Tibial nerve (tissue), 4 donors: Measurements from ENCODE around the gene HKDC1. TPM values are rescaled to one million over a fixed set of nuclear protein-coding genes. Genes with fewer than 3 reads are reported as not detected.

Source experiments
- DNase-seq, 2 donors: peaks; one replicate each; pipeline ENCODE4 v3.0.0-alpha.2; 2019; ENCODE audit warnings: low spot score in 2 of 2
- H3K27ac ChIP-seq, 4 donors: fragments of 200-600 bp; sonication (generic) in 3 of 4; one replicate each; pipeline ENCODE4 v1.5.1; 2017 to 2019; ENCODE audit warnings: mild to moderate bottlenecking in 1 of 4
- H3K27me3 ChIP-seq, 2 donors: fragments of 200-600 bp; sonication (generic) in 1 of 2; one replicate each; pipeline versions ENCODE4 v1.5.1 to v1.6.0; 2017 to 2019
- H3K36me3 ChIP-seq, 3 donors: fragments of 200-600 bp; sonication (generic); one replicate each; pipeline ENCODE4 v1.5.1; 2018 to 2019
- H3K4me1 ChIP-seq, 4 donors: fragments of 200-600 bp; sonication (generic) in 3 of 4; one replicate each; pipeline ENCODE4 v1.5.1; 2017 to 2019
- H3K4me3 ChIP-seq, 4 donors: fragments of 200-600 bp; sonication (generic) in 3 of 4; one replicate each; pipeline ENCODE4 v1.5.1; 2017 to 2019; ENCODE audit warnings: mild to moderate bottlenecking in 1 of 4, moderate library complexity in 1 of 4
- H3K9me3 ChIP-seq, 4 donors: fragments of 200-600 bp; sonication (generic) in 3 of 4; one replicate each; pipeline ENCODE4 v1.5.1; 2017 to 2019
- CTCF ChIP-seq, 5 experiments: fragments of 200-600 bp in 3 of 5; fragments of 450-650 bp in 2 of 5; sonication (generic) in 3 of 5; IDR thresholded peaks; one replicate each; pipeline ENCODE4 v1.5.1; 2016 to 2019; ENCODE audit warnings: antibody characterized with exemption in 5 of 5, mild to moderate bottlenecking in 3 of 5, moderate library complexity in 2 of 5
- EP300 ChIP-seq, 2 donors: sonication (generic); formaldehyde crosslinking; IDR thresholded peaks; one replicate each; pipeline ENCODE4 v1.6.1; 2017; ENCODE audit warnings: antibody characterized with exemption in 2 of 2, mild to moderate bottlenecking in 1 of 2
- POLR2A ChIP-seq, 2 donors: fragments of 450-650 bp; IDR thresholded peaks; one replicate each; pipeline ENCODE4 v1.6.1; 2017; ENCODE audit warnings: antibody characterized with exemption in 2 of 2, mild to moderate bottlenecking in 2 of 2, moderate library complexity in 2 of 2
- WGBS, 2 donors: methylation state at CpG; one replicate each; pipeline ENCODE4 v1.1.5; 2018; 5-methylcytosine and 5-hydroxymethylcytosine counted together
- total RNA-seq, 4 donors: library from RNA; depleted of rRNA; stranded (reverse); fragments of >200 nt; gene quantifications; one replicate each; pipeline ENCODE4 v1.1.0, GENCODE V29; 2016

HKDC1 gene
- total RNA-seq, 4 donors from 2014 or later, result 4.8 to 11.1 (median 5.5) TPM

GRCh38 chr10:69285699-69286098 lies 65.6 kb downstream of the HKDC1 start:
- no peak overlapping the region for H3K27ac ChIP-seq
- no peaks in the 10 kb centered on the region for H3K36me3 ChIP-seq
- 57 to 61% methylated on average over 4 of the region's 4 CpGs for WGBS, 2 donors
- H3K9me3 ChIP-seq, result no peaks in the 10 kb centered on the region
- no peaks in the 10 kb centered on the region for H3K4me1 ChIP-seq
- no peak for TF ChIP-seq EP300 (IDR thresholded peaks at IDR 0.05)
- no peak for TF ChIP-seq CTCF (IDR thresholded peaks at IDR 0.05)
- TF ChIP-seq POLR2A (IDR thresholded peaks at IDR 0.05), result no peak
- DNase-seq, result no peak
- no peak overlapping the region for H3K4me3 ChIP-seq
- H3K27me3 ChIP-seq, result no peaks in the 10 kb centered on the region

GRCh38 chr10:69287181-69287580 lies 67.0 kb downstream of the HKDC1 start:
- H3K27me3 ChIP-seq, result no peaks in the 10 kb centered on the region
- no peaks in the 10 kb centered on the region for H3K4me1 ChIP-seq
- 84 to 90% methylated on average over 4 of the region's 4 CpGs for WGBS, 2 donors
- H3K9me3 ChIP-seq, result no peaks in the 10 kb centered on the region
- no peak for TF ChIP-seq POLR2A (IDR thresholded peaks at IDR 0.05)
- H3K4me3 ChIP-seq, result no peak overlapping the region
- no peaks in the 10 kb centered on the region for H3K36me3 ChIP-seq
- no peak overlapping the region for H3K27ac ChIP-seq
- no peak for DNase-seq

GRCh38 chr10:69290993-69291392 lies 70.9 kb downstream of the HKDC1 start:
- H3K4me1 ChIP-seq, result no peaks in the 10 kb centered on the region
- no peaks in the 10 kb centered on the region for H3K27me3 ChIP-seq

GRCh38 chr10:69292459-69292858 lies 72.3 kb downstream of the HKDC1 start:
- 45 to 73% methylated on average over 3 of the region's 3 CpGs for WGBS, 2 donors
- no peak for TF ChIP-seq EP300 (IDR thresholded peaks at IDR 0.05)
- no peak for DNase-seq

More at GRCh38 chr10:69290993-69291392, 70.9 kb downstream of the HKDC1 start:
- Histone ChIP-seq H3K9me3 (no peaks in the 10 kb centered on the region), H3K36me3 (no peaks in the 10 kb centered on the region), H3K4me3 (no peak overlapping the region), H3K27ac (no peak overlapping the region)
- no peak for TF ChIP-seq CTCF (IDR thresholded peaks at IDR 0.05)
- WGBS, 2 donors, result 84 to 87% methylated on average over 4 of the region's 4 CpGs
- DNase-seq, result no peak

GRCh38 chr10:69295027-69295636 lies 75.0 kb downstream of the HKDC1 start:
- H3K27me3 ChIP-seq, result no peaks in the 10 kb centered on the region
- H3K4me3 ChIP-seq, result no peak overlapping the region
- DNase-seq, result no peak
- H3K27ac ChIP-seq, result no peak overlapping the region
- H3K4me1 ChIP-seq, result no peaks in the 10 kb centered on the region
- no peaks in the 10 kb centered on the region for H3K9me3 ChIP-seq
- TF ChIP-seq POLR2A (IDR thresholded peaks at IDR 0.05), result no peak
- WGBS, 2 donors, result 79 to 89% methylated on average over 11 of the region's 11 CpGs
- H3K36me3 ChIP-seq, result no peaks in the 10 kb centered on the region

More at GRCh38 chr10:69292459-69292858, 72.3 kb downstream of the HKDC1 start:
- H3K36me3 ChIP-seq, result no peaks in the 10 kb centered on the region
- H3K9me3 ChIP-seq, result no peaks in the 10 kb centered on the region
- H3K27me3 ChIP-seq, result no peaks in the 10 kb centered on the region
- no peak overlapping the region for H3K27ac ChIP-seq
- no peak overlapping the region for H3K4me3 ChIP-seq
- H3K4me1 ChIP-seq, result no peaks in the 10 kb centered on the region

GRCh38 chr10:69303632-69304051 lies 83.5 kb downstream of the HKDC1 start:
- H3K9me3 ChIP-seq, result peaks cover 0 to 10% (median 0%) of the 10 kb centered on the region in 4 donors
- 93 to 96% methylated on average over 3 of the region's 3 CpGs for WGBS, 2 donors
- H3K36me3 ChIP-seq, result no peaks in the 10 kb centered on the region
- TF ChIP-seq CTCF (IDR thresholded peaks at IDR 0.05), result no peak
- no peak for TF ChIP-seq POLR2A (IDR thresholded peaks at IDR 0.05)
- TF ChIP-seq EP300 (IDR thresholded peaks at IDR 0.05), result no peak
- H3K4me3 ChIP-seq, result no peak overlapping the region
- DNase-seq, result no peak
- H3K4me1 ChIP-seq, result no peaks in the 10 kb centered on the region
- H3K27me3 ChIP-seq, result no peaks in the 10 kb centered on the region
- no peak overlapping the region for H3K27ac ChIP-seq

- no peak for DNase-seq
- Histone ChIP-seq H3K36me3 (no peaks in the 10 kb centered on the region), H3K4me1 (no peaks in the 10 kb centered on the region), H3K27ac (no peak overlapping the region), H3K9me3 (peaks cover 0 to 4% (median 0%) of the 10 kb centered on the region in 4 donors), H3K27me3 (no peaks in the 10 kb centered on the region), H3K4me3 (no peak overlapping the region)
- TF ChIP-seq EP300 (IDR thresholded peaks at IDR 0.05) (no peak), CTCF (IDR thresholded peaks at IDR 0.05) (no peak), POLR2A (IDR thresholded peaks at IDR 0.05) (no peak)
- 89 to 95% methylated on average over 2 of the region's 2 CpGs for WGBS, 2 donors
These were observed 86.3 kb downstream of the HKDC1 start for GRCh38 chr10:69306421-69306820.
